HCT116 (cell line): ENCODE results near the gene SMARCB1. TPM values are rescaled to one million over a fixed set of nuclear protein-coding genes. Genes with fewer than 3 reads are reported as not detected.

ENCODE experiments used
- ATAC-seq: fragments of 200-7000 bp; cut with Tn5 transposase; 2 replicates; pipeline ENCODE4 v1.9.1; 2020; ENCODE audit warnings: mild to moderate bottlenecking, moderate library complexity
- BruUV-seq: library from RNA; stranded (reverse); fragments of 400-500 nt; replicated peaks from 2 replicates; lab custom pipeline; 2021; lab: Mats Ljungman, UMichigan
- CTCF ChIA-PET: fragments of 300-600 bp; sonication (Branson Sonifier 250); formaldehyde crosslinking; loops from one replicate; lab custom pipeline; 2021; ENCODE audit warnings: antibody characterized with exemption; lab: Charles Lee
- POLR2A ChIA-PET: fragments of 300-600, 350-600 bp; sonication (Branson Sonifier 250); formaldehyde crosslinking; loops from one replicate; lab custom pipeline; 2021; ENCODE audit warnings: antibody characterized with exemption; lab: Charles Lee
- RAD21 ChIA-PET, 2 experiments: fragments of 300-600 bp; sonication (Branson Sonifier 250); formaldehyde crosslinking; loops; one replicate each; lab custom pipeline; 2023; ENCODE audit warnings: low total read pairs in 2 of 2; ENCODE audit not compliant: uncharacterized antibody in 2 of 2, unreplicated experiment in 2 of 2, low non-redundant PET in 1 of 2; lab: Charles Lee
- DNase-seq: peaks from one replicate; pipeline ENCODE4 v3.0.0-alpha.2; 2010; ENCODE audit warnings: low read depth, low spot score
- H2AFZ ChIP-seq: fragments of 200-600 bp; shearing (Covaris generic), sonication (generic); 2 replicates; pipeline ENCODE4 v1.6.1; 2017; ENCODE audit warnings: low read depth, mixed run types, mixed read lengths, antibody characterized with exemption, low read length; ENCODE audit not compliant: poor library complexity, severe bottlenecking
- H3K27ac ChIP-seq: 2 replicates; pipeline ENCODE4 v1.5.1; 2012; ENCODE audit warnings: low read depth, low read length
- H3K27me3 ChIP-seq: fragments of 200-600 bp; sonication (generic); 2 replicates; pipeline ENCODE4 v1.6.1; 2016; ENCODE audit warnings: mixed run types, low read length, mixed read lengths; ENCODE audit not compliant: insufficient read depth
- H3K36me3 ChIP-seq, 2 experiments: fragments of 200-500 bp in 1 of 2; fragments of 200-600 bp in 1 of 2; sonication (Bioruptor generic) in 1 of 2; sonication (generic) in 1 of 2; 2 replicates each; pipeline versions ENCODE4 v1.5.1 to v1.6.1; 2014 to 2016; ENCODE audit warnings: low read length in 2 of 2, inconsistent platforms in 1 of 2, mixed read lengths in 1 of 2, mixed run types in 1 of 2; ENCODE audit not compliant: insufficient read depth in 2 of 2, control insufficient read depth in 1 of 2
- H3K4me1 ChIP-seq, 2 experiments: fragments of 200-600 bp in 1 of 2; sonication (generic) in 1 of 2; 2 replicates each; pipeline versions ENCODE4 v1.5.1 to v1.6.1; 2012 to 2017; ENCODE audit warnings: low read length in 2 of 2, inconsistent platforms in 1 of 2, mild to moderate bottlenecking in 1 of 2, mixed read lengths in 1 of 2, mixed run types in 1 of 2, moderate library complexity in 1 of 2; ENCODE audit not compliant: insufficient read depth in 2 of 2, control insufficient read depth in 1 of 2
- H3K4me2 ChIP-seq: fragments of 200-600 bp; sonication (generic); 2 replicates; pipeline ENCODE4 v1.6.1; 2017; ENCODE audit warnings: mixed run types, low read length, mixed read lengths
- H3K4me3 ChIP-seq, 2 experiments: fragments of 200-600 bp in 1 of 2; sonication (generic) in 1 of 2; replicated peaks in 1 of 2; 2 replicates each; pipeline ENCODE4 v1.5.1; 2011 to 2016; ENCODE audit warnings: low read length in 2 of 2, control low read depth in 1 of 2, low read depth in 1 of 2, mild to moderate bottlenecking in 1 of 2, mixed read lengths in 1 of 2, mixed run types in 1 of 2
- H3K79me2 ChIP-seq: fragments of 200-600 bp; sonication (generic); 2 replicates; pipeline ENCODE4 v1.6.1; 2017; ENCODE audit warnings: mild to moderate bottlenecking, mixed run types, low read length, moderate library complexity, mixed read lengths; ENCODE audit not compliant: insufficient read depth
- H3K9ac ChIP-seq: fragments of 200-600 bp; sonication (generic); 2 replicates; pipeline ENCODE4 v1.6.1; 2016; ENCODE audit warnings: low read length, mixed read lengths
- H3K9me2 ChIP-seq: fragments of 200-600 bp; sonication (generic), shearing (Covaris generic); 2 replicates; pipeline ENCODE4 v1.6.1; 2017; ENCODE audit warnings: mixed run types, mild to moderate bottlenecking, moderate library complexity; ENCODE audit not compliant: insufficient read depth
- H3K9me3 ChIP-seq, 2 experiments: fragments of 200-500 bp in 1 of 2; fragments of 200-600 bp in 1 of 2; sonication (Bioruptor generic) in 1 of 2; sonication (generic) in 1 of 2; 2 replicates each; pipeline ENCODE4 v1.6.1; 2014 to 2017; ENCODE audit warnings: low read length in 2 of 2, mixed read lengths in 2 of 2, inconsistent platforms in 1 of 2, low read depth in 1 of 2, mild to moderate bottlenecking in 1 of 2, mixed run types in 1 of 2, moderate library complexity in 1 of 2; ENCODE audit not compliant: control insufficient read depth in 1 of 2, insufficient read depth in 1 of 2
- H4K20me1 ChIP-seq: fragments of 200-600 bp; sonication (generic), shearing (Covaris generic); 2 replicates; pipeline ENCODE4 v1.6.1; 2017; ENCODE audit warnings: mixed run types, mild to moderate bottlenecking, moderate library complexity; ENCODE audit not compliant: insufficient read depth
- CBX3 ChIP-seq: IDR thresholded peaks from 2 replicates; pipeline ENCODE4 v1.6.1; 2012; ENCODE audit warnings: low read depth
- CEBPB ChIP-seq: IDR thresholded peaks from 2 replicates; pipeline ENCODE4 v1.6.1; 2012; ENCODE audit warnings: low read depth
- ELF1 ChIP-seq: IDR thresholded peaks from 2 replicates; pipeline ENCODE4 v1.6.1; 2012; ENCODE audit warnings: low read depth, borderline replicate concordance
- FOSL1 ChIP-seq: IDR thresholded peaks from 2 replicates; pipeline ENCODE4 v1.6.1; 2012; ENCODE audit warnings: low read depth
- POLR2A ChIP-seq: IDR thresholded peaks from 2 replicates; pipeline ENCODE4 v1.7.0; 2011; ENCODE audit warnings: borderline replicate concordance; ENCODE audit not compliant: insufficient read depth, insufficient read length; ENCODE audit errors: extremely low read depth
- POLR2AphosphoS5 ChIP-seq: IDR thresholded peaks from 2 replicates; pipeline ENCODE4 v1.6.1; 2011; ENCODE audit warnings: mild to moderate bottlenecking, low read depth, low read length, moderate library complexity
- RAD21 ChIP-seq: IDR thresholded peaks from 2 replicates; pipeline ENCODE4 v1.6.1; 2012; ENCODE audit warnings: low read depth, mild to moderate bottlenecking
- SIN3A ChIP-seq: IDR thresholded peaks from 2 replicates; pipeline ENCODE4 v1.6.1; 2012; ENCODE audit warnings: low read depth
- SP1 ChIP-seq: IDR thresholded peaks from 2 replicates; pipeline ENCODE4 v1.6.1; 2012; ENCODE audit warnings: low read depth
- SRF ChIP-seq: IDR thresholded peaks from 2 replicates; pipeline ENCODE4 v1.6.1; 2012; ENCODE audit warnings: low read depth
- YY1 ChIP-seq: IDR thresholded peaks from 2 replicates; pipeline ENCODE4 v1.6.1; 2011; ENCODE audit warnings: low read length, low read depth, moderate library complexity, mild to moderate bottlenecking; ENCODE audit not compliant: insufficient replicate concordance; ENCODE audit errors: extremely low read depth
- intact Hi-C: fragments of 100-400 bp; cut with micrococcal nuclease; formaldehyde crosslinking; loops from 2 replicates; pipeline ENCODE4 v1.10.0; 2022
- total RNA-seq: library from RNA; stranded (reverse); gene quantifications from one replicate; pipeline ENCODE4 v1.2.1, GENCODE V29; 2021; ENCODE audit not compliant: unreplicated experiment

SMARCB1 gene
- total RNA-seq, 1 experiment from 2014 or later = 101 TPM

GRCh38 chr22:23749841-23750301, 36.9 kb upstream of the SMARCB1 start:
- H3K27ac ChIP-seq = no peak overlapping the region
- intact Hi-C loops = no loop called here
- peaks cover 8 to 25% of the 10 kb centered on the region in 2 experiments for H3K4me1 ChIP-seq
- peak overlapping the region; percentile 65 to 82 for H3K4me3 ChIP-seq
- ATAC-seq (no peak), DNase-seq (no peak)
- peak overlapping the region; percentile 92 for H3K9ac ChIP-seq
- no peaks in the 10 kb centered on the region for H3K79me2 ChIP-seq
- H3K4me2 ChIP-seq = peak overlapping the region; percentile 94
- peaks cover 0 to 3% of the 10 kb centered on the region in 2 experiments; a peak in 1 of 4 replicates for H3K36me3 ChIP-seq
- H3K9me2 ChIP-seq = no peaks in the 10 kb centered on the region
- H4K20me1 ChIP-seq = no peaks in the 10 kb centered on the region
- BruUV-seq = no TSS peak
- TF ChIP-seq CBX3 = no peak
- no peak for TF ChIP-seq SRF
- no peak for TF ChIP-seq YY1
- no peak for TF ChIP-seq FOSL1
- no peak for TF ChIP-seq RAD21
- TF ChIP-seq ELF1 = no peak
- no peak for TF ChIP-seq POLR2AphosphoS5
- TF ChIP-seq, all 23 proteins: peak for 0
- CTCF ChIA-PET = interaction anchor here (0.6 to 0.8 kb wide), 4 partner anchors 12 to 1024 kb away, joined by 3 read pairs; no protein-coding TSS in a partner anchor
- RAD21 ChIA-PET = no interaction called here
- POLR2A ChIA-PET = interaction anchor here (0.7 kb wide), 1 partner anchor 40 kb away, joined by 3 read pairs; no protein-coding TSS in a partner anchor
- no peak overlapping the region for H2AFZ ChIP-seq
- no peaks in the 10 kb centered on the region for H3K9me3 ChIP-seq
- no peaks in the 10 kb centered on the region for H3K27me3 ChIP-seq

GRCh38 chr22:23750367-23750713, 36.4 kb upstream of the SMARCB1 start:
- ATAC-seq (no peak), DNase-seq (no peak)
- Histone ChIP-seq H3K9ac (peak overlapping the region; percentile 92), H3K4me3 (peak overlapping the region; percentile 65 to 82), H4K20me1 (no peaks in the 10 kb centered on the region), H3K27ac (peak overlapping the region; percentile 53), H2AFZ (no peak overlapping the region), H3K4me1 (peaks cover 8 to 25% of the 10 kb centered on the region in 2 experiments), H3K9me3 (no peaks in the 10 kb centered on the region), H3K4me2 (peak overlapping the region; percentile 94), H3K36me3 (no peaks in the 10 kb centered on the region), H3K27me3 (no peaks in the 10 kb centered on the region)
- ChIA-PET CTCF (interaction anchor here (0.8 to 1.0 kb wide), 2 partner anchors 12 to 99 kb away, joined by 3 read pairs; no protein-coding TSS in a partner anchor), RAD21 (no interaction called here)
- BruUV-seq = TSS peak; percentile 80
- TF ChIP-seq SP1 (no peak), YY1 (no peak), POLR2A (no peak), SIN3A (no peak), CEBPB (no peak)
- TF ChIP-seq, all 23 proteins: peak for 0
- POLR2A ChIA-PET = interaction anchor here (0.9 kb wide), 2 partner anchors 33 to 108 kb away, joined by 3 read pairs; partner anchors contain the start of gene SLC2A11
- intact Hi-C loops = no loop called here
- H3K9me2 ChIP-seq = no peaks in the 10 kb centered on the region
- no peaks in the 10 kb centered on the region for H3K79me2 ChIP-seq
